Heart left ventricle (tissue), 16 donors: ENCODE measurements around the gene PRICKLE2. TPM values are rescaled to one million over a fixed set of nuclear protein-coding genes. Genes with fewer than 3 reads are reported as not detected.

Source experiments
- ATAC-seq, 4 donors: fragments of 200-7000 bp; cut with Tn5 transposase; one replicate each; pipeline ENCODE4 v1.9.1; 2020 to 2022; ENCODE audit warnings: moderate library complexity in 4 of 4, mild to moderate bottlenecking in 3 of 4, moderate number of reproducible peaks in 1 of 4
- DNase-seq, 5 donors: peaks; one replicate each; pipeline ENCODE4 v3.0.0-alpha.2; 2020
- H3K27ac ChIP-seq, 12 donors: fragments of 200-600 bp; sonication (generic) in 4 of 12; one replicate each; pipeline versions ENCODE4 v1.5.0 to v1.8.0; 2016 to 2022; ENCODE audit warnings: mild to moderate bottlenecking in 2 of 12
- H3K27me3 ChIP-seq, 9 donors: fragments of 200-600 bp; sonication (generic) in 2 of 9; one replicate each; pipeline versions ENCODE4 v1.5.1 to v1.8.0; 2016 to 2022; ENCODE audit warnings: mild to moderate bottlenecking in 3 of 9
- H3K36me3 ChIP-seq, 9 donors: fragments of 200-600 bp; sonication (generic) in 2 of 9; one replicate each; pipeline versions ENCODE4 v1.5.0 to v1.8.0; 2018 to 2022; ENCODE audit warnings: mild to moderate bottlenecking in 2 of 9
- H3K4me1 ChIP-seq, 12 donors: fragments of 200-600 bp; sonication (generic) in 4 of 12; one replicate each; pipeline versions ENCODE4 v1.5.0 to v1.8.0; 2016 to 2022; ENCODE audit warnings: mild to moderate bottlenecking in 3 of 12
- H3K4me3 ChIP-seq, 12 donors: fragments of 200-600 bp; sonication (generic) in 4 of 12; one replicate each; pipeline versions ENCODE4 v1.5.0 to v1.8.0; 2017 to 2022; ENCODE audit warnings: mild to moderate bottlenecking in 9 of 12, moderate library complexity in 4 of 12
- H3K9me3 ChIP-seq, 12 donors: fragments of 200-600 bp; sonication (generic) in 4 of 12; one replicate each; pipeline versions ENCODE4 v1.5.0 to v1.8.0; 2016 to 2022; ENCODE audit warnings: mild to moderate bottlenecking in 1 of 12
- CTCF ChIP-seq, 12 donors: fragments of 200-600 bp; sonication (generic) in 4 of 12; IDR thresholded peaks; one replicate each; pipeline versions ENCODE4 v1.5.0 to v1.8.0; 2018 to 2022; ENCODE audit warnings: antibody characterized with exemption in 12 of 12, mild to moderate bottlenecking in 5 of 12
- POLR2A ChIP-seq, 2 donors: fragments of 450-650 bp; IDR thresholded peaks; one replicate each; pipeline ENCODE4 v1.6.1; 2017; ENCODE audit warnings: antibody characterized with exemption in 2 of 2, mild to moderate bottlenecking in 2 of 2, moderate library complexity in 2 of 2
- WGBS, 4 donors: extraction: QIAGEN DNeasy Blood & Tissue Kit in 2 of 4; methylation state at CpG; one replicate each; pipeline versions ENCODE4 v1.1.5 to v1.1.7; 2013 to 2018; 5-methylcytosine and 5-hydroxymethylcytosine counted together
- intact Hi-C, 10 donors: fragments of 100-400 bp; cut with DNase I; formaldehyde crosslinking; loops; one replicate each; pipeline versions ENCODE4 v1.11.1 to v1.14.2; 2022
- polyA plus RNA-seq, 2 donors: library from polyadenylated mRNA; stranded (reverse); fragments of 200-250 nt; gene quantifications; one replicate each; pipeline ENCODE4 v1.2.3, GENCODE V29; 2013
- total RNA-seq, 9 donors: library from RNA; depleted of rRNA in 2 of 9; stranded (reverse); fragments of >200 nt in 2 of 9; fragmentation: NEBNext Ultra II Directional in 3 of 9; extraction: Animal tissue kit (Norgen Biotek cat#: 25700) in 3 of 9; gene quantifications; one replicate each; pipeline versions ENCODE4 v1.1.0 to v1.2.4, GENCODE V29; 2016 to 2023
- donor health status: ischemic (EF 13 %, LVEDD 7.1; RV severe dilation, severe dysfunction).
- donor health status: healthy with polysubstance abuse.
- donor health status: DM: no; HTN: yes; CAD: no.
- donor health status: DM: no; HTN: no; CAD: no.
- donor health status: ischemic (EF 25% LVEDD 6.9; RV normal size, moderate dysfunction).
- donor health status: ischemic (EF 25% LVEDD 5.7; RV mildly dilated, moderate dysfunction).
- donor health status: healthy.
- donor health status: DM: yes; HTN: yes; CAD: no.
- donor health status: ischemic (EF 35%, LVEDD 5.7; RV mildly dilated, moderate dysfunction).
- donor health status: nonischemic (EF 11% LVEDD 7.7; RV severe dilation, severe dysfunction).
- donor health status: DM: yes; HTN: yes; CAD: no.
- donor health status: PGD.
- donor health status: ischemic (EF 29% LVEDD 5.4; RV normal size, mild dysfunction).
- donor health status: nonischemic (EF 23%, LVEDD 6.1; RV moderate dilation, normal function).

PRICKLE2 gene
- total and polyA plus RNA-seq, 11 donors = 1.5 to 15.2 (median 7.3) TPM

- intact Hi-C loops = loop anchor here in 7 of 10 donors (5.0 to 10.0 kb wide), 10 partner anchors 41 to 243 kb away; partner anchors contain the start of genes PRICKLE2 (in 1 of the 7) and PSMD6 (in 1 of the 7)
- ATAC-seq (peak; percentile 83 to 91 (median 88)), DNase-seq (peak; percentile 76 to 78 (median 78))
- peak in 1 of 2 donors; percentile 77 for TF ChIP-seq POLR2A (IDR thresholded peaks at IDR 0.05)
- TF ChIP-seq CTCF (IDR thresholded peaks at IDR 0.05) = peak in 1 of 12 donors; percentile 5
- Histone ChIP-seq H3K27me3 (no peaks in the 10 kb centered on the region), H3K9me3 (peaks cover 0 to 5% (median 0%) of the 10 kb centered on the region in 12 donors), H3K36me3 (no peaks in the 10 kb centered on the region), H3K4me3 (peak overlapping the region; percentile 60 to 86 (median 75)), H3K4me1 (peaks cover 0 to 44% (median 21%) of the 10 kb centered on the region in 12 donors), H3K27ac (peak overlapping the region; percentile 76 to 92 (median 88))
- WGBS, 4 donors = 5 to 13% (median 5%) methylated on average over 18 to 33 of the region's 33 CpGs
These were observed 42.7 kb upstream of the PRICKLE2 start for GRCh38 chr3:64267721-64268604.

GRCh38 chr3:64266983-64267382, 41.7 kb upstream of the PRICKLE2 start:
- Histone ChIP-seq H3K4me3 (peak overlapping the region; percentile 60 to 86 (median 75)), H3K4me1 (peaks cover 0 to 44% (median 21%) of the 10 kb centered on the region in 12 donors), H3K27me3 (no peaks in the 10 kb centered on the region), H3K27ac (peak overlapping the region; percentile 76 to 92 (median 88)), H3K36me3 (no peaks in the 10 kb centered on the region), H3K9me3 (peaks cover 0 to 5% (median 0%) of the 10 kb centered on the region in 12 donors)
- ATAC-seq (no peak), DNase-seq (no peak)
- no peak for TF ChIP-seq POLR2A (IDR thresholded peaks at IDR 0.05)
- no peak for TF ChIP-seq CTCF (IDR thresholded peaks at IDR 0.05)
- intact Hi-C loops = loop anchor here in 7 of 10 donors (5.0 to 10.0 kb wide), 10 partner anchors 40 to 242 kb away; partner anchors contain the start of genes PRICKLE2 (in 1 of the 7) and PSMD6 (in 1 of the 7)
- 36 to 57% (median 45%) methylated on average over 2 of the region's 2 CpGs for WGBS, 4 donors

DNA sequence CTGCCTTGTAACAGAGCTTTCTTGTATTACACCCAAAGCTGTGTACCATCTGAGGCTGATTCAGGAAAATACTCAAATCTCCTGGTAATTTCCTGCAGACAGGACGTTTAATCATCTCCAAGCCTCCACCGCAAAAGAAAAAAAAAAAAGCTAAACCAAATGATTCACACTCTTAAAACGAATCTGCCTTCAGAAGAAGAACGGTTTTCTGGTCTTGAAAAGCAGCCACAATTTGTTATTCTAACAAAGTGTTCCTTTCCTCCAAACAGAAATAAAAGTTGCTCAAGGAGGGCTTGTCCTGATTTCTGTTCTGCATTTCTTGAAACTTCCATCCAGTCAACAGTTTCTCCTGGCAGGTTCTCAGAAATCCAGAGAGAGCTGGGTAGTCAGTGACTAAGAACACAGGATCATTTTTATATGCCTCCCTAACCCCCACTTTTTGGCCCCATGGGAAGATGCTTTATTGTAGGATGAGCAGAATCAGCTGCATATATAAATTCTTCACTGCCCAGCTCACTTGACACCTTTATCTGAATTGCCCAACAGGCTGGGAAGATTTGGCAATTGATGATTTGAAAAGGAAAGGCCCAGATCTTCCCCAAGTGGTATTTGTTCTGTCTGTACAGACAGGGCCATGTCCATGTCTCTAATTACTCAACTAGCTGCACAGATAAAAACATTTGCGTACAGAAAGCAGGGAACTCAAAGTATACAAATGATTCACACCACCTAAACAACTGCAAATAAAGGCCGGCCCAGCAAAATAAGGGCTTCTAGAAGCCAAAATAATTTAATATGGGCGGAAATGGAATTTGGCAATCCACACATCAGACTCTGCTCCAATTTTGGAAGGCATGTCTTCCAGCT, 41.0 kb upstream of the PRICKLE2 start:
- Histone ChIP-seq H3K9me3 (peaks cover 0 to 5% (median 0%) of the 10 kb centered on the region in 12 donors), H3K36me3 (no peaks in the 10 kb centered on the region), H3K27ac (peak overlapping the region; percentile 76 to 92 (median 88)), H3K27me3 (no peaks in the 10 kb centered on the region), H3K4me1 (peaks cover 0 to 49% (median 22%) of the 10 kb centered on the region in 12 donors), H3K4me3 (peak overlapping the region; percentile 60 to 86 (median 75))
- intact Hi-C loops = loop anchor here in 7 of 10 donors (5.0 to 10.0 kb wide), 10 partner anchors 39 to 241 kb away; partner anchors contain the start of genes PRICKLE2 (in 1 of the 7) and PSMD6 (in 1 of the 7)
- peak in 1 of 5 donors; percentile 10 for DNase-seq
- WGBS, 4 donors = 34 to 42% (median 38%) methylated on average over 7 of the region's 7 CpGs
- peak; percentile 27 to 69 (median 51) for ATAC-seq
- TF ChIP-seq POLR2A (IDR thresholded peaks at IDR 0.05) (no peak), CTCF (IDR thresholded peaks at IDR 0.05) (no peak)
